Measurements from ENCODE around the gene ANGPTL7. TPM values are rescaled to one million over a fixed set of nuclear protein-coding genes. Genes with fewer than 3 reads are reported as not detected.
"Not testable (repeated sequence)": the region's sequence is repeated elsewhere in the genome, so short reads cannot be mapped to it uniquely, and the experiment has no call there.

Gene ANGPTL7
- total and polyA plus RNA-seq, 2 donors (not counting 1 experiment from before 2014, with no cell fraction given) = 0.34 to 1.5 TPM

DNA sequence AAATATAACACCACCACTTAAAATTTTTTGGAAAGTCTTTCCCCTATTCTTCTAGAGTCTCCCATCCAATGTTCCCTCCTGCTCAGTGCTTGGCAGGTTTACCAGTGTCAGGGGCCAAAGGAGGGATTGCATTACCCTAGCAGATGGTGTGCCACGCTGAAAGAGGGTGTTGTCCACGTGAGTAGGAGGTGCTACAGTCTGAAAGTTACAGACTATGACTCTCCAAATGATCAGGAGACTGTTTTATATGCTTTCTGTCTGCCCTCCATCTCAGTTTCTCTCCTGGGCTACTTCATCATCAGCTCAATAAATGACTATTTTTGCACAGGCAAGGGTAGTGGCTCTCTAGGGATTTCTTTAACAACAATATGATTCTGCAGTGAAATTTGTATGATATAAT is 31.3 kb upstream of the ANGPTL7 start:
- no peaks in the 10 kb centered on the region for H3K79me2 ChIP-seq (ENCODE audit: control insufficient read depth, insufficient read depth, low read length)
- H3K27me3 ChIP-seq (ENCODE audit: control insufficient read depth, insufficient read depth, low read length) = no peaks in the 10 kb centered on the region
- peak overlapping the region; percentile 83 for H3K27ac ChIP-seq (ENCODE audit: insufficient read depth, low read length)
- H3K4me3 ChIP-seq (replicated peaks in 1 of 4; ENCODE audit: control extremely low read depth in 1 of 4, insufficient read depth in 1 of 4, low read depth in 3 of 4, low read length in 4 of 4) = peak overlapping the region in 1 of 4 experiments; percentile 26
- no peaks in the 10 kb centered on the region for H3K36me3 ChIP-seq (ENCODE audit: control insufficient read depth, insufficient read depth, low read length)
- no peak overlapping the region for H3K9ac ChIP-seq (ENCODE audit: insufficient read depth, low read length)
- H3K9me3 ChIP-seq (ENCODE audit: control insufficient read depth, insufficient read depth, low read depth, low read length) = no peaks in the 10 kb centered on the region
- no peaks in the 10 kb centered on the region for H4K20me1 ChIP-seq (ENCODE audit: control insufficient read depth, extremely low read depth, insufficient read depth, low read length)
- TF ChIP-seq, protein P1, sequence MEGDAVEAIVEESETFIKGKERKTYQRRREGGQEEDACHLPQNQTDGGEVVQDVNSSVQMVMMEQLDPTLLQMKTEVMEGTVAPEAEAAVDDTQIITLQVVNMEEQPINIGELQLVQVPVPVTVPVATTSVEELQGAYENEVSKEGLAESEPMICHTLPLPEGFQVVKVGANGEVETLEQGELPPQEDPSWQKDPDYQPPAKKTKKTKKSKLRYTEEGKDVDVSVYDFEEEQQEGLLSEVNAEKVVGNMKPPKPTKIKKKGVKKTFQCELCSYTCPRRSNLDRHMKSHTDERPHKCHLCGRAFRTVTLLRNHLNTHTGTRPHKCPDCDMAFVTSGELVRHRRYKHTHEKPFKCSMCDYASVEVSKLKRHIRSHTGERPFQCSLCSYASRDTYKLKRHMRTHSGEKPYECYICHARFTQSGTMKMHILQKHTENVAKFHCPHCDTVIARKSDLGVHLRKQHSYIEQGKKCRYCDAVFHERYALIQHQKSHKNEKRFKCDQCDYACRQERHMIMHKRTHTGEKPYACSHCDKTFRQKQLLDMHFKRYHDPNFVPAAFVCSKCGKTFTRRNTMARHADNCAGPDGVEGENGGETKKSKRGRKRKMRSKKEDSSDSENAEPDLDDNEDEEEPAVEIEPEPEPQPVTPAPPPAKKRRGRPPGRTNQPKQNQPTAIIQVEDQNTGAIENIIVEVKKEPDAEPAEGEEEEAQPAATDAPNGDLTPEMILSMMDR (conservative IDR thresholded peaks at IDR 0.05 in 1 of 2, IDR thresholded peaks at IDR 0.05 in 1 of 2; ENCODE audit: low read depth in 1 of 2, low read length in 2 of 2) = no peak
- TF ChIP-seq EZH2 (IDR thresholded peaks at IDR 0.05; ENCODE audit: low read length, missing control alignments) = no peak
- H3K4me2 ChIP-seq (ENCODE audit: extremely low read depth, insufficient read depth, low read length) = no peak overlapping the region
- H2AFZ ChIP-seq (ENCODE audit: low read length) = no peak overlapping the region
- peaks cover 14% of the 10 kb centered on the region for H3K4me1 ChIP-seq (ENCODE audit: control insufficient read depth, extremely low read depth, insufficient read depth, low read length)
- peak; percentile 45 to 89 for DNase-seq (ENCODE audit: low read depth in 2 of 2)

DNA sequence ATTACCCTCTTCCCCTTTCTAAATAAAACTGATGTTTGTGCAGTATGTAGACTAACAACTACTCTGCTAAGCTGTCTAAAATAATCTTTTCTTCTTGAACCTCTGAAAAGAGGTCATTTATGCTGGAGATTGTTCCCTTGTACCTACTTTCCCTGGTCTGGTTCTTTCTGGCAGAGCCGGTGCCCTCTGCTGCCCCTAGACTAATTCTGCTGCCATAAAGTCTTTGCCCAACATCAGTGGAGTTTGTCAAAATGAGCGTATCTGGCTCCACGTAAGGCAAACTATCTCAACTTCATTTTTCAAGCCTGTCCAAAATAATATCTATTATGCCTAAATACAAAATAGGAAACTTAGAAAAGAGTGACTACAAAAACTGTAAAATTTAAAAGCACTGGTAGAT is 30.9 kb upstream of the ANGPTL7 start:
- Histone ChIP-seq H2AFZ (ENCODE audit: low read length) (no peak overlapping the region), H3K4me1 (ENCODE audit: control insufficient read depth, extremely low read depth, insufficient read depth, low read length) (peaks cover 14% of the 10 kb centered on the region), H3K27me3 (ENCODE audit: control insufficient read depth, insufficient read depth, low read length) (no peaks in the 10 kb centered on the region), H3K27ac (ENCODE audit: insufficient read depth, low read length) (peak overlapping the region; percentile 83), H3K4me2 (ENCODE audit: extremely low read depth, insufficient read depth, low read length) (peak overlapping the region; percentile 69), H3K9ac (ENCODE audit: insufficient read depth, low read length) (no peak overlapping the region), H3K9me3 (ENCODE audit: control insufficient read depth, insufficient read depth, low read depth, low read length) (no peaks in the 10 kb centered on the region), H3K36me3 (ENCODE audit: control insufficient read depth, insufficient read depth, low read length) (no peaks in the 10 kb centered on the region), H3K4me3 (replicated peaks in 1 of 4; ENCODE audit: control extremely low read depth in 1 of 4, insufficient read depth in 1 of 4, low read depth in 3 of 4, low read length in 4 of 4) (peak overlapping the region in 1 of 4 experiments; percentile 26), H4K20me1 (ENCODE audit: control insufficient read depth, extremely low read depth, insufficient read depth, low read length) (no peaks in the 10 kb centered on the region), H3K79me2 (ENCODE audit: control insufficient read depth, insufficient read depth, low read length) (no peaks in the 10 kb centered on the region)
- TF ChIP-seq, protein P1 (conservative IDR thresholded peaks at IDR 0.05 in 1 of 2, IDR thresholded peaks at IDR 0.05 in 1 of 2; ENCODE audit: low read depth in 1 of 2, low read length in 2 of 2) = peak in 1 of 2 donors; percentile 19
- TF ChIP-seq EZH2 (IDR thresholded peaks at IDR 0.05; ENCODE audit: low read length, missing control alignments) = no peak
- no peak for DNase-seq (ENCODE audit: low read depth in 2 of 2)

DNA sequence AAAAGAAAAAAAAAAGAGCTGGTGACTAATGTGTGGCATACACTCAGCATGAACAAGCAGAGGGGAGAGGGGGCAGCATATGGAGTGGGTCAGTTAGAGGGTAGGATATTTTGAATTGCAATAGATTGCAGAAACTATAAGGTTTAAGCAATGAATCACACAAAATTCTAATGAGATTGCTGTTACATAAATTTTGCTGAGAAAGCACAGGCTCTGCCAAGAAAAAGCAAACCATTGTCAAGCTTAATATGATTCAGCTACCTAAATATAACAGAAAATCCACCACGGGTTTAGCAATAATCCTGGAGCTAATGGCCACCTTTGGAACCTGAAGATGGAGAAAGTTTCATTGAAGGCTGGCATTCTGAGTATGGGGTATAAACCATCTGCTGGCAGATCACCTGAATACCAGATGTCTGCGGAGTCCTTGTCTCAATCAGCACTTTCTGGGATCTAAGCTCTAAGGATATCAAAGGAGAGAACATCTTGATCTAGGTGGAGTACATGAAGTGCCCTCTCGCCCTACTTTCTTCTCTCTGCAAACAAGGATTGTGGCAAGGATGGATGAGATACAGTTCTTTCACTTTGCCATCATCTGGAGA is 30.3 kb upstream of the ANGPTL7 start:
- Histone ChIP-seq H3K27ac (ENCODE audit: insufficient read depth, low read length) (peak overlapping the region; percentile 83), H3K4me2 (ENCODE audit: extremely low read depth, insufficient read depth, low read length) (peak overlapping the region; percentile 69), H3K4me1 (ENCODE audit: control insufficient read depth, extremely low read depth, insufficient read depth, low read length) (peaks cover 14% of the 10 kb centered on the region)

DNA sequence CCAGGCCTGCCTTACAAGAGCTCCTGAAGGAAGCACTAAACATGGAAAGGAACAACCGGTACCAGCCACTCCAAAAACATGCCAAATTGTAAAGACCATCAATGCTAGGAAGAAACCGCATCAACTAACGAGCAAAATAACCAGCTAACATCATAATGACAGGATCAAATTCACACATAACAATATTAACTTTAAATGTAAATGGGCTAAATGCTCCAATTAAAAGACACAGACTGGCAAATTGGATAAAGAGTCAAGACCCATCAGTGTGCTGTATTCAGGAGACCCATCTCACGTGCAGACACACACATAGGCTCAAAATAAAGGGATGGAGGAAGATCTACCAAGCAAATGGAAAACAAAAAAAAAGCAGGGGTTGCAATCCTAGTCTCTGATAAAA is 26.4 kb upstream of the ANGPTL7 start:
- not testable (repeated sequence) for H3K9me3 ChIP-seq (ENCODE audit: control insufficient read depth, insufficient read depth, low read depth, low read length); H3K27me3 ChIP-seq (ENCODE audit: control insufficient read depth, insufficient read depth, low read length); H3K79me2 ChIP-seq (ENCODE audit: control insufficient read depth, insufficient read depth, low read length); H4K20me1 ChIP-seq (ENCODE audit: control insufficient read depth, extremely low read depth, insufficient read depth, low read length); H3K9ac ChIP-seq (ENCODE audit: insufficient read depth, low read length); H3K4me3 ChIP-seq (replicated peaks in 1 of 4; ENCODE audit: control extremely low read depth in 1 of 4, insufficient read depth in 1 of 4, low read depth in 3 of 4, low read length in 4 of 4); H3K4me2 ChIP-seq (ENCODE audit: extremely low read depth, insufficient read depth, low read length); H2AFZ ChIP-seq (ENCODE audit: low read length); H3K36me3 ChIP-seq (ENCODE audit: control insufficient read depth, insufficient read depth, low read length); H3K27ac ChIP-seq (ENCODE audit: insufficient read depth, low read length); DNase-seq (ENCODE audit: low read depth in 2 of 2)
- peaks cover 13% of the 10 kb centered on the region for H3K4me1 ChIP-seq (ENCODE audit: control insufficient read depth, extremely low read depth, insufficient read depth, low read length)

More for the DNA sequence above, 30.3 kb upstream of the ANGPTL7 start:
- Histone ChIP-seq H3K79me2 (ENCODE audit: control insufficient read depth, insufficient read depth, low read length) (no peaks in the 10 kb centered on the region), H3K4me3 (replicated peaks in 1 of 4; ENCODE audit: control extremely low read depth in 1 of 4, insufficient read depth in 1 of 4, low read depth in 3 of 4, low read length in 4 of 4) (no peak overlapping the region), H3K27me3 (ENCODE audit: control insufficient read depth, insufficient read depth, low read length) (no peaks in the 10 kb centered on the region), H3K36me3 (ENCODE audit: control insufficient read depth, insufficient read depth, low read length) (no peaks in the 10 kb centered on the region), H3K9me3 (ENCODE audit: control insufficient read depth, insufficient read depth, low read depth, low read length) (no peaks in the 10 kb centered on the region), H4K20me1 (ENCODE audit: control insufficient read depth, extremely low read depth, insufficient read depth, low read length) (no peaks in the 10 kb centered on the region), H3K9ac (ENCODE audit: insufficient read depth, low read length) (no peak overlapping the region), H2AFZ (ENCODE audit: low read length) (no peak overlapping the region)
- TF ChIP-seq, protein P1 (conservative IDR thresholded peaks at IDR 0.05 in 1 of 2, IDR thresholded peaks at IDR 0.05 in 1 of 2; ENCODE audit: low read depth in 1 of 2, low read length in 2 of 2) = no peak
- no peak for TF ChIP-seq EZH2 (IDR thresholded peaks at IDR 0.05; ENCODE audit: low read length, missing control alignments)
- peak; percentile 96 to 98 for DNase-seq (ENCODE audit: low read depth in 2 of 2)

DNA sequence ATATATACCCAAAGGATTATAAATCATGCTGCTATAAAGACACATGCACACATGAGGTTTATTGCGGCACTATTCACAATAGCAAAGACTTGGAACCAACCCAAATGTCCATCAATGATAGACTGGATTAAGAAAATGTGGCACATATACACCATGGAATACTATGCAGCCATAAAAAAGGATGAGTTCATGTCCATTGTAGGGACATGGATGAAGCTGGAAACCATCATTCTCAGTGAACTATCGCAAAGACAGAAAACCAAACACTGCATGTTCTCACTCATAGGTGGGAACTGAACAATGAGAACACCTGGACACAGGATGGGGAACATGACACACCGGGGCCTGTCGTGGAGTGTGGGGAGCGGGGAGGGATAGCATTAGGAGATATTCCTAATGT is 22.4 kb upstream of the ANGPTL7 start:
- H2AFZ ChIP-seq (ENCODE audit: low read length); H3K9me3 ChIP-seq (ENCODE audit: control insufficient read depth, insufficient read depth, low read depth, low read length); H3K4me3 ChIP-seq (replicated peaks in 1 of 4; ENCODE audit: control extremely low read depth in 1 of 4, insufficient read depth in 1 of 4, low read depth in 3 of 4, low read length in 4 of 4); H4K20me1 ChIP-seq (ENCODE audit: control insufficient read depth, extremely low read depth, insufficient read depth, low read length); H3K27me3 ChIP-seq (ENCODE audit: control insufficient read depth, insufficient read depth, low read length); H3K36me3 ChIP-seq (ENCODE audit: control insufficient read depth, insufficient read depth, low read length); H3K79me2 ChIP-seq (ENCODE audit: control insufficient read depth, insufficient read depth, low read length); DNase-seq (ENCODE audit: low read depth in 2 of 2); H3K4me2 ChIP-seq (ENCODE audit: extremely low read depth, insufficient read depth, low read length); H3K4me1 ChIP-seq (ENCODE audit: control insufficient read depth, extremely low read depth, insufficient read depth, low read length); H3K27ac ChIP-seq (ENCODE audit: insufficient read depth, low read length); H3K9ac ChIP-seq (ENCODE audit: insufficient read depth, low read length): not testable (repeated sequence)

All from fibroblast of lung (primary cell).